Hepatocyte (in vitro differentiated cells): ENCODE results near the gene RNASE13. TPM values are rescaled to one million over a fixed set of nuclear protein-coding genes. Genes with fewer than 3 reads are reported as not detected.
A peak's percentile ranks its signal among the peaks of the same experiment; 100 is the strongest.

Experiments used
- DNase-seq: peaks from one replicate; pipeline ENCODE4 v3.0.0-alpha.2; 2016; ENCODE audit warnings: low spot score
- H2AFZ ChIP-seq: fragments of 200-600 bp; sonication (generic); 2 replicates; pipeline ENCODE4 v1.6.0; 2016; ENCODE audit warnings: antibody characterized with exemption, mild to moderate bottlenecking
- H3K27ac ChIP-seq: fragments of 200-600 bp; sonication (generic); 2 replicates; pipeline ENCODE4 v1.5.1; 2016; ENCODE audit warnings: mild to moderate bottlenecking
- H3K27me3 ChIP-seq: fragments of 200-600 bp; sonication (generic); 2 replicates; pipeline ENCODE4 v1.6.1; 2016
- H3K36me3 ChIP-seq: fragments of 200-600 bp; sonication (generic); replicated peaks from 2 replicates; pipeline ENCODE4 v1.5.1; 2016; ENCODE audit warnings: low read depth; ENCODE audit not compliant: insufficient read depth
- H3K4me1 ChIP-seq: fragments of 200-600 bp; sonication (generic); 2 replicates; pipeline ENCODE4 v1.5.1; 2016; ENCODE audit warnings: mild to moderate bottlenecking, moderate library complexity; ENCODE audit not compliant: insufficient read depth
- H3K4me2 ChIP-seq: fragments of 200-600 bp; sonication (generic); 2 replicates; pipeline ENCODE4 v1.6.0; 2016
- H3K4me3 ChIP-seq: fragments of 200-600 bp; sonication (generic); 2 replicates; pipeline ENCODE4 v1.5.1; 2016; ENCODE audit warnings: mild to moderate bottlenecking
- H3K79me2 ChIP-seq: fragments of 200-600 bp; sonication (generic); 2 replicates; pipeline ENCODE4 v1.6.0; 2017; ENCODE audit warnings: mild to moderate bottlenecking
- H3K9me2 ChIP-seq: fragments of 200-600 bp; sonication (generic); replicated peaks from 2 replicates; pipeline ENCODE4 v1.6.0; 2017; ENCODE audit warnings: mild to moderate bottlenecking; ENCODE audit not compliant: insufficient read depth
- H3K9me3 ChIP-seq: fragments of 200-600 bp; sonication (generic); 2 replicates; pipeline ENCODE4 v1.5.1; 2016; ENCODE audit warnings: low read depth, mild to moderate bottlenecking
- H4K20me1 ChIP-seq: fragments of 200-600 bp; sonication (generic); 2 replicates; pipeline ENCODE4 v1.6.0; 2016; ENCODE audit warnings: mild to moderate bottlenecking; ENCODE audit not compliant: insufficient read depth, poor library complexity, severe bottlenecking
- CTCF ChIP-seq: fragments of 200-600 bp; sonication (generic); IDR thresholded peaks from 2 replicates; pipeline ENCODE4 v1.5.1; 2016; ENCODE audit warnings: antibody characterized with exemption, mild to moderate bottlenecking; ENCODE audit not compliant: poor library complexity
- EZH2 ChIP-seq: fragments of 200-600 bp; sonication (generic); IDR thresholded peaks from 2 replicates; pipeline ENCODE4 v1.6.1; 2016; ENCODE audit warnings: antibody characterized with exemption, mild to moderate bottlenecking, borderline replicate concordance
- EZH2phosphoT487 ChIP-seq: fragments of 200-600 bp; sonication (generic); IDR thresholded peaks from one replicate; pipeline ENCODE4 v1.6.1; 2018; ENCODE audit warnings: antibody characterized with exemption, mild to moderate bottlenecking, low read depth, moderate library complexity; ENCODE audit not compliant: unreplicated experiment, severe bottlenecking
- WGBS: methylation state at CpG from one replicate; pipeline ENCODE4 v1.1.6; 2016; ENCODE audit warnings: low lambda C conversion rate; ENCODE audit errors: missing lambda C conversion rate; 5-methylcytosine and 5-hydroxymethylcytosine counted together
- polyA plus RNA-seq: library from polyadenylated mRNA; unstranded; fragments of >200 nt; fragmentation: Nextera tagmentation; extraction: Ambion mirVana; gene quantifications from 2 replicates; pipeline ENCODE4 v1.2.1, GENCODE V29; 2016
- total RNA-seq: library from RNA; depleted of rRNA; stranded (reverse); fragments of >200 nt; gene quantifications from 2 replicates; pipeline ENCODE4 v1.2.3, GENCODE V29; 2014

RNASE13 gene
- total and polyA plus RNA-seq, 2 experiments from 2014 or later: not detected

DNA sequence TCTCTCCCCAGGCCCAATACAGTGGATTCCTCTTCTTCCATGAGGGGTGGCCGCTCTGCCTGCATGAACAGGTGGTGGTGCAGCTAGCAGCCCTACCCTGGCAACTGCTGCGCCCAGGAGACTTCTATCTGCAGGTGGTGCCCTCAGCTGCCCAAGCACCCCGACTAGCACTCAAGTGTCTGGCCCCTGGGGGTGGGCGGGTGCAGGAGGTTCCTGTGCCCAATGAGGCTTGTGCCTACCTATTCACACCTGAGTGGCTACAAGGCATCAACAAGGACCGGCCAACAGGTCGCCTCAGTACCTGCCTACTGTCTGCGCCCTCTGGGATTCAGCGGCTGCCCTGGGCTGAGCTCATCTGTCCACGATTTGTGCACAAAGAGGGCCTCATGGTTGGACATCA, 39.3 kb upstream of the RNASE13 start:
- Histone ChIP-seq H3K79me2 (peaks cover 27% of the 10 kb centered on the region), H3K9me2 (no peaks in the 10 kb centered on the region), H3K4me2 (no peak overlapping the region), H2AFZ (no peak overlapping the region), H3K4me1 (peaks cover 16% of the 10 kb centered on the region), H3K27me3 (no peaks in the 10 kb centered on the region), H3K9me3 (no peaks in the 10 kb centered on the region), H3K36me3 (no peaks in the 10 kb centered on the region), H3K27ac (no peak overlapping the region), H4K20me1 (peaks cover 5% of the 10 kb centered on the region), H3K4me3 (no peak overlapping the region)
- 97% methylated on average over 9 of the region's 9 CpGs for WGBS
- no peak for DNase-seq
- TF ChIP-seq CTCF (no peak), EZH2 (no peak), EZH2phosphoT487 (no peak)

- H3K36me3 ChIP-seq: no peaks in the 10 kb centered on the region
- no peaks in the 10 kb centered on the region for H3K9me3 ChIP-seq
- no peak overlapping the region for H3K4me3 ChIP-seq
- peaks cover 5% of the 10 kb centered on the region for H4K20me1 ChIP-seq
- peak overlapping the region; percentile 92 for H3K4me2 ChIP-seq
- no peak for DNase-seq
- H2AFZ ChIP-seq: no peak overlapping the region
- TF ChIP-seq CTCF: no peak
- TF ChIP-seq EZH2: no peak
- no peak for TF ChIP-seq EZH2phosphoT487
- 96% methylated on average over 9 of the region's 9 CpGs for WGBS
- H3K9me2 ChIP-seq: no peaks in the 10 kb centered on the region
- peaks cover 16% of the 10 kb centered on the region for H3K4me1 ChIP-seq
- peak overlapping the region; percentile 96 for H3K27ac ChIP-seq
- H3K27me3 ChIP-seq: no peaks in the 10 kb centered on the region
- peaks cover 27% of the 10 kb centered on the region for H3K79me2 ChIP-seq
These were observed 38.3 kb upstream of the RNASE13 start for GRCh38 chr14:21072781-21073339.

GRCh38 chr14:21072031-21072473, 37.4 kb upstream of the RNASE13 start:
- Histone ChIP-seq H3K4me2 (peak overlapping the region; percentile 92), H3K27ac (peak overlapping the region; percentile 96), H3K9me3 (no peaks in the 10 kb centered on the region), H2AFZ (peak overlapping the region; percentile 46), H4K20me1 (peaks cover 5% of the 10 kb centered on the region), H3K4me1 (peaks cover 16% of the 10 kb centered on the region), H3K36me3 (no peaks in the 10 kb centered on the region), H3K79me2 (peaks cover 27% of the 10 kb centered on the region), H3K9me2 (no peaks in the 10 kb centered on the region), H3K27me3 (no peaks in the 10 kb centered on the region), H3K4me3 (peak overlapping the region; percentile 33)
- TF ChIP-seq CTCF (peak; percentile 5), EZH2phosphoT487 (no peak), EZH2 (no peak)
- 24% methylated on average over 4 of the region's 4 CpGs for WGBS
- DNase-seq: peak; percentile 56
